Stimulated activated CD8-positive, alpha-beta memory T cell treated with anti-CD3 and anti-CD28 coated beads, Interleukin-4, amount 100 ng/mL, for 1 hour (primary cell): ENCODE data around the gene RXRA.

Source experiments
- DNase-seq, 2 donors: peaks; one replicate each; pipeline ENCODE4 v3.0.0-alpha.2; 2020; ENCODE audit warnings: low read depth in 2 of 2, low spot score in 1 of 2

RXRA gene

GRCh38 chr9:134366223-134367031, 40.2 kb downstream of the RXRA start:
- no peak for DNase-seq

GRCh38 chr9:134367061-134367460, 40.8 kb downstream of the RXRA start:
- DNase-seq: no peak

- no peak for DNase-seq
These were observed 41.7 kb downstream of the RXRA start for GRCh38 chr9:134367791-134368490.

- DNase-seq: no peak
These were observed 42.3 kb downstream of the RXRA start for GRCh38 chr9:134368571-134368970.

GRCh38 chr9:134369416-134370212, 43.4 kb downstream of the RXRA start:
- DNase-seq: no peak

- no peak for DNase-seq
These were observed 43.9 kb downstream of the RXRA start for GRCh38 chr9:134370213-134370492.

- no peak for DNase-seq
These were observed 44.4 kb downstream of the RXRA start for GRCh38 chr9:134370638-134371037.

- DNase-seq: no peak
These were observed 45.5 kb downstream of the RXRA start for GRCh38 chr9:134371731-134372130.

- DNase-seq: no peak
These were observed 46.5 kb downstream of the RXRA start for GRCh38 chr9:134372581-134373267.

- DNase-seq: no peak
These were observed 47.0 kb downstream of the RXRA start for GRCh38 chr9:134373269-134373668.

- no peak for DNase-seq
These were observed 47.7 kb downstream of the RXRA start for GRCh38 chr9:134373953-134374300.

GRCh38 chr9:134374301-134375010, 48.2 kb downstream of the RXRA start:
- no peak for DNase-seq

GRCh38 chr9:134375011-134375390, 48.7 kb downstream of the RXRA start:
- DNase-seq: no peak

- DNase-seq: no peak
These were observed 49.5 kb downstream of the RXRA start for GRCh38 chr9:134375430-134376385.

- no peak for DNase-seq
These were observed 50.3 kb downstream of the RXRA start for GRCh38 chr9:134376386-134377142.

GRCh38 chr9:134377143-134377484, 50.9 kb downstream of the RXRA start:
- DNase-seq: no peak

- no peak for DNase-seq
These were observed 51.7 kb downstream of the RXRA start for GRCh38 chr9:134377976-134378375.

- no peak for DNase-seq
These were observed 52.7 kb downstream of the RXRA start for GRCh38 chr9:134378901-134379338.

GRCh38 chr9:134379831-134380365, 53.6 kb downstream of the RXRA start:
- no peak for DNase-seq
